Caco-2 (cell line): Measurements from ENCODE around the gene PTPRG. TPM values are rescaled to one million over a fixed set of nuclear protein-coding genes. Genes with fewer than 3 reads are reported as not detected.

Experiments used
- BruUV-seq: library from RNA; stranded (reverse); fragments of 400-500 nt; replicated peaks from 2 replicates; lab custom pipeline; 2021; lab: Mats Ljungman, UMichigan
- CTCF ChIA-PET: fragments of 300-600 bp; sonication (Branson Sonifier 250); formaldehyde crosslinking; loops from one replicate; lab custom pipeline; 2022; ENCODE audit warnings: antibody characterized with exemption; lab: Charles Lee
- POLR2A ChIA-PET: fragments of 300-600 bp; sonication (Branson Sonifier 250); formaldehyde crosslinking; loops from one replicate; lab custom pipeline; 2022; ENCODE audit warnings: antibody characterized with exemption; lab: Charles Lee
- DNase-seq, 2 experiments: peaks; one replicate each; pipeline versions ENCODE4 v3.0.0 to v3.0.0-alpha.2; 2020 to 2022
- H3K27me3 ChIP-seq: replicated peaks from 2 replicates; pipeline ENCODE4 v1.6.0; 2011; ENCODE audit warnings: low read length; ENCODE audit not compliant: control insufficient read depth, insufficient read depth
- H3K36me3 ChIP-seq: 2 replicates; pipeline ENCODE4 v1.5.1; 2011; ENCODE audit warnings: low read length; ENCODE audit not compliant: control insufficient read depth, insufficient read depth
- H3K4me1 ChIP-seq: fragments of 250-450 bp; sonication (Bioruptor Pico); 2 replicates; pipeline ENCODE4 v1.5.1; 2020; ENCODE audit warnings: mild to moderate bottlenecking
- H3K4me3 ChIP-seq: 2 replicates; pipeline ENCODE4 v1.5.1; 2011; ENCODE audit warnings: low read depth, mild to moderate bottlenecking, control low read depth, low read length
- H3K9me3 ChIP-seq: fragments of 250-450 bp; sonication (Bioruptor Pico); 2 replicates; pipeline ENCODE4 v1.5.1; 2020; ENCODE audit warnings: mild to moderate bottlenecking, moderate library complexity
- H3K27ac Mint-ChIP-seq: one replicate; pipeline ENCODE4 v1.8.0; 2022; ENCODE audit warnings: mixed read lengths; ENCODE audit not compliant: unreplicated experiment
- H3K27me3 Mint-ChIP-seq: one replicate; pipeline ENCODE4 v1.8.0; 2022; ENCODE audit warnings: mixed read lengths; ENCODE audit not compliant: insufficient read depth, unreplicated experiment
- H3K36me3 Mint-ChIP-seq: one replicate; pipeline ENCODE4 v1.8.0; 2022; ENCODE audit warnings: mild to moderate bottlenecking, mixed read lengths; ENCODE audit not compliant: insufficient read depth, unreplicated experiment
- H3K4me1 Mint-ChIP-seq: one replicate; pipeline ENCODE4 v1.8.0; 2022; ENCODE audit warnings: low read depth, mixed read lengths; ENCODE audit not compliant: unreplicated experiment
- H3K4me3 Mint-ChIP-seq: one replicate; pipeline ENCODE4 v1.8.0; 2022; ENCODE audit warnings: mild to moderate bottlenecking, moderate library complexity, mixed read lengths; ENCODE audit not compliant: unreplicated experiment
- H3K9me3 Mint-ChIP-seq: one replicate; pipeline ENCODE4 v1.8.0; 2022; ENCODE audit warnings: mixed read lengths; ENCODE audit not compliant: unreplicated experiment
- CTCF ChIP-seq, 2 experiments: fragments of 200-600 bp in 1 of 2; IDR thresholded peaks; 1 replicate in 1 of 2; 2 replicates in 1 of 2; pipeline versions ENCODE4 v1.5.1 to v1.8.0; 2011 to 2022; ENCODE audit warnings: antibody characterized with exemption in 1 of 2, control low read depth in 1 of 2, inconsistent platforms in 1 of 2, low read depth in 1 of 2, low read length in 1 of 2, mild to moderate bottlenecking in 1 of 2, moderate library complexity in 1 of 2; ENCODE audit not compliant: insufficient read depth in 1 of 2, severe bottlenecking in 1 of 2, unreplicated experiment in 1 of 2
- intact Hi-C: fragments of 100-400 bp; cut with micrococcal nuclease; formaldehyde crosslinking; loops from one replicate; pipeline ENCODE4 v1.10.0; 2022; ENCODE audit not compliant: unreplicated experiment
- total RNA-seq: library from RNA; stranded (reverse); gene quantifications from 2 replicates; pipeline ENCODE4 v1.2.3, GENCODE V29; 2022

The PTPRG gene
- total RNA-seq, 1 experiment from 2014 or later = 46.4 TPM

- no peaks in the 10 kb centered on the region for H3K9me3 Mint-ChIP-seq
- Histone ChIP-seq H3K4me1 (no peaks in the 10 kb centered on the region), H3K9me3 (no peaks in the 10 kb centered on the region), H3K36me3 (no peaks in the 10 kb centered on the region; the same call in 1 of the 2 replicates), H3K4me3 (no peak overlapping the region), H3K27me3 (no peaks in the 10 kb centered on the region)
- no peaks in the 10 kb centered on the region for H3K27me3 Mint-ChIP-seq
- BruUV-seq = no TSS peak
- no peak for TF ChIP-seq CTCF (IDR thresholded peaks at IDR 0.05; ENCODE audit: insufficient read depth in 1 of 2, low read depth in 1 of 2, low read length in 1 of 2, severe bottlenecking in 1 of 2, unreplicated experiment in 1 of 2)
- H3K4me1 Mint-ChIP-seq = peaks cover 20% of the 10 kb centered on the region
- no peak overlapping the region for H3K27ac Mint-ChIP-seq
- intact Hi-C loops = no loop called here
- H3K4me3 Mint-ChIP-seq = no peak overlapping the region
- H3K36me3 Mint-ChIP-seq = no peaks in the 10 kb centered on the region
- ChIA-PET CTCF (no interaction called here), POLR2A (no interaction called here)
- DNase-seq = no peak
Observed at GRCh38 chr3:61956236-61956635, 394.9 kb downstream of the PTPRG start.

GRCh38 chr3:61957259-61957658 is 395.9 kb downstream of the PTPRG start:
- H3K4me3 Mint-ChIP-seq = no peak overlapping the region
- Histone ChIP-seq H3K27me3 (no peaks in the 10 kb centered on the region), H3K4me1 (0 out of 2 replicates have a peak, but pooled peaks cover 3% of the 10 kb centered on the region), H3K9me3 (no peaks in the 10 kb centered on the region), H3K36me3 (no peaks in the 10 kb centered on the region; the same call in 1 of the 2 replicates), H3K4me3 (no peak overlapping the region)
- no peak for DNase-seq
- BruUV-seq = no TSS peak
- ChIA-PET POLR2A (no interaction called here), CTCF (no interaction called here)
- intact Hi-C loops = no loop called here
- H3K4me1 Mint-ChIP-seq = peaks cover 27% of the 10 kb centered on the region
- H3K36me3 Mint-ChIP-seq = peaks cover 3% of the 10 kb centered on the region
- no peaks in the 10 kb centered on the region for H3K27me3 Mint-ChIP-seq
- no peaks in the 10 kb centered on the region for H3K9me3 Mint-ChIP-seq
- H3K27ac Mint-ChIP-seq = no peak overlapping the region
- no peak for TF ChIP-seq CTCF (IDR thresholded peaks at IDR 0.05; ENCODE audit: insufficient read depth in 1 of 2, low read depth in 1 of 2, low read length in 1 of 2, severe bottlenecking in 1 of 2, unreplicated experiment in 1 of 2)

GRCh38 chr3:61960976-61961375 is 399.6 kb downstream of the PTPRG start:
- no peak overlapping the region for H3K4me3 ChIP-seq
- no peak overlapping the region for H3K4me3 Mint-ChIP-seq
- no peaks in the 10 kb centered on the region for H3K27me3 ChIP-seq
- no peaks in the 10 kb centered on the region for H3K9me3 ChIP-seq
- peaks cover 5% of the 10 kb centered on the region for H3K36me3 Mint-ChIP-seq
- H3K27me3 Mint-ChIP-seq = no peaks in the 10 kb centered on the region
- no peak for DNase-seq
- peaks cover 43% of the 10 kb centered on the region for H3K4me1 Mint-ChIP-seq
- H3K4me1 ChIP-seq = peaks cover 24% of the 10 kb centered on the region
- no peak for TF ChIP-seq CTCF (IDR thresholded peaks at IDR 0.05; ENCODE audit: insufficient read depth in 1 of 2, low read depth in 1 of 2, low read length in 1 of 2, severe bottlenecking in 1 of 2, unreplicated experiment in 1 of 2)
- no peak overlapping the region for H3K27ac Mint-ChIP-seq
- CTCF ChIA-PET = no interaction called here
- POLR2A ChIA-PET = no interaction called here
- no peaks in the 10 kb centered on the region for H3K9me3 Mint-ChIP-seq
- H3K36me3 ChIP-seq = no peaks in the 10 kb centered on the region; the same call in 1 of the 2 replicates
- intact Hi-C loops = no loop called here
- BruUV-seq = no TSS peak
